HG03460 (cell line): Measurements from ENCODE around the gene USP9X.
A peak's percentile ranks its signal among the peaks of the same experiment; 100 is the strongest.
"Not testable (repeated sequence)": the region's sequence is repeated elsewhere in the genome, so short reads cannot be mapped to it uniquely, and the experiment has no call there.

Experiments
- ATAC-seq: cut with Tn5 transposase; IDR thresholded peaks from one replicate; pipeline ENCODE4 v1.9.1; 2021; ENCODE audit not compliant: unreplicated experiment

USP9X gene, protein sequence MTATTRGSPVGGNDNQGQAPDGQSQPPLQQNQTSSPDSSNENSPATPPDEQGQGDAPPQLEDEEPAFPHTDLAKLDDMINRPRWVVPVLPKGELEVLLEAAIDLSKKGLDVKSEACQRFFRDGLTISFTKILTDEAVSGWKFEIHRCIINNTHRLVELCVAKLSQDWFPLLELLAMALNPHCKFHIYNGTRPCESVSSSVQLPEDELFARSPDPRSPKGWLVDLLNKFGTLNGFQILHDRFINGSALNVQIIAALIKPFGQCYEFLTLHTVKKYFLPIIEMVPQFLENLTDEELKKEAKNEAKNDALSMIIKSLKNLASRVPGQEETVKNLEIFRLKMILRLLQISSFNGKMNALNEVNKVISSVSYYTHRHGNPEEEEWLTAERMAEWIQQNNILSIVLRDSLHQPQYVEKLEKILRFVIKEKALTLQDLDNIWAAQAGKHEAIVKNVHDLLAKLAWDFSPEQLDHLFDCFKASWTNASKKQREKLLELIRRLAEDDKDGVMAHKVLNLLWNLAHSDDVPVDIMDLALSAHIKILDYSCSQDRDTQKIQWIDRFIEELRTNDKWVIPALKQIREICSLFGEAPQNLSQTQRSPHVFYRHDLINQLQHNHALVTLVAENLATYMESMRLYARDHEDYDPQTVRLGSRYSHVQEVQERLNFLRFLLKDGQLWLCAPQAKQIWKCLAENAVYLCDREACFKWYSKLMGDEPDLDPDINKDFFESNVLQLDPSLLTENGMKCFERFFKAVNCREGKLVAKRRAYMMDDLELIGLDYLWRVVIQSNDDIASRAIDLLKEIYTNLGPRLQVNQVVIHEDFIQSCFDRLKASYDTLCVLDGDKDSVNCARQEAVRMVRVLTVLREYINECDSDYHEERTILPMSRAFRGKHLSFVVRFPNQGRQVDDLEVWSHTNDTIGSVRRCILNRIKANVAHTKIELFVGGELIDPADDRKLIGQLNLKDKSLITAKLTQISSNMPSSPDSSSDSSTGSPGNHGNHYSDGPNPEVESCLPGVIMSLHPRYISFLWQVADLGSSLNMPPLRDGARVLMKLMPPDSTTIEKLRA (N-terminal part only)

DNA sequence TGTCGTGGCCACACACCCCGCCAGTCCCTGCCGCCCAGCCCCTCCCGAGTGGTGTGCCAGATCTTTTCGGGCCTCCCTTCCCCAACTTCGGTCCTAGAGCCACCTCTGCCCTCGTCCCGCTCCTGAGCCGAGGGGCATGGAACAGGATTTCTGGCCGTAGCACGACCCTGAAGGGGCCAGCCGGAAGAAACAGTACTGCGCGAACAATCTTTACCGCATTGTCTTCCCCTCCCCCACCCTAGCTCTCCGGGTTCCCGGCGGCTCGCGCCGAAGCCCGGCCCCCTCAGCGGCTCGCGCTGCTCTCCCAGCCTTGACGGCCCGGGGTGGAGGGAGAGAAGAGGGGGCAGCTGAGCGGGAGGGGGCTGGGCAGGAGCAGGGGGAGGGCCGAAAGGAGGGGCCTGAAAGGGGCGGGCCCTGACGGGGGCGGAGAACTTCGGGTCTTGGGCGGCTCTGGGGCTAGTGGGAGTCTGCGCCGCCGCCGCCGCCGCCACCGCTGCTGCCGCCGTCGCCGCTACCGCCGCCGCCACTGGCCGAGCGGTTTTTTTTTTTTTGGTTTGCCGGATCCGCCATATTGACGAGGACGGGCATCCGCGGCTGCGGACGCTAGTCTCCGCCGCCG is at the start of gene USP9X:
TSS of gene USP9X (plus strand) at position 553 of the 619 bp plus-strand sequence. CDS start 38,184 bp downstream, outside the sequence.
- ATAC-seq = peak; percentile 52

DNA sequence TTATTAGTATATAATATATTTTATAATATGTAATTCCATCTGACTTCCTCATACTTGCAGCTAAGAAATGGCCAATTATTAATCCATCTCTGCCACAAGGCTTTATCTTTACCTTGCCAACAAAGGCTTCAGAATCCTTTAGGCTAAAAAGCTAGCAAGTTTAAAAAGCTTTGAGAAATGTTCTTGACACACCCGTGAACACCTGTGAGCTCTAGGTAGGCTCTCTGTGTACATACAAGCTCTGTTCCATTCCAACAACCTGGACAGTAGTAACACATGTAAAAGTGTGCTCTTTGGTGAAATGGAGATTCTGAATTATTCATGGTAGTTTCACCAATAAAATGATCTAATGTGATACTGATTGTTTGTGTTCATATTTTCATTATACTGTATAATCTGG is 49.7 kb upstream of the USP9X start:
- no peak for ATAC-seq

DNA sequence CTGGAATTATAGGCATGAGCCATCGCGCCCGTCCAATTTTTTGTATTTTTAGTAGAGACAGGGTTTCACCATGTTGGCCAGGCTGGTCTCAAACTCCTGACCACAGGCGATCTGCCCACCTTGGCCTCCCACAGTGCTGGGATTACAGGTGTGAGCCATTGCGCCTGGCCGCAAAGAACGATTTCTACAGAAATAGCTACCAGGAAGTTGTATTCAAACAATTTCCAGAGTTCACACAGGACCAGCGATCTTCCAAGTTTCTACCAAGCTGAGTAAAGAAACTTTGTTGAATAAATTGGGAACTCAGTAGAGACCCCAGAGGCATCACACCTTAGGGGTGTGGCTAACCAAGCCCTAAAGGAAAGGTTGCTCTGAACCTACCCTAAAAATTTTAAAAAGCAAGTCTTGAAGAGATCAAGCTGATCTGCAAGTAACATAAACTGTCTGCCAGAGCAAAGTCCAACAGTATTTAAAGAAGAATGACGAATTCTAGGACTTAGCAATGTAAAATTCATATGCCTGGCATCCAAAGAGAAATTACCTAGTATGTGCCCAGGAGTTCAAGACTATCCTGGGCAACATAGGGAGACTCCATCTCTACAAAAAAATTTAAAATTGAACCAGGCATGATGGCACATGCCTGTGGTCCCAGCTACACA is 48.4 kb upstream of the USP9X start:
- ATAC-seq = no peak

DNA sequence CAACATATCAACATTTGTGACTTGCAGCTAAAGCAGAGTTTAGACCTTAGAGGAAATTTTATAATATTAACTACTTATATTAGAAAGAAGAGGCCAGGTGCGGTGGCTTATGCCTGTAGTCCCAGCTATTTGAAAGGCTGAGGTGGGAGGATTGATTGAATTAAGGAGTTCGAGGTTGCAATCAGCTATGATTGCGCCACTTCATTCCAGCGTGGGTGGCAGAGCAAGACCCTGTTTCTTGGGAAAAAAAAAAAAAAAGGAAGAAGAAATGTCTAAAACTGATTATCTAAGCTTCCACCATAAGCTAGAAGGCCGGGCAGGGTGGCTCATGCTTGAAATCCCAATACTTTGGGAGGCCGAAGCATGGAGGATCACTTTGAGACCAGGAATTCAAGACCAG is 42.0 kb upstream of the USP9X start:
- no peak for ATAC-seq

DNA sequence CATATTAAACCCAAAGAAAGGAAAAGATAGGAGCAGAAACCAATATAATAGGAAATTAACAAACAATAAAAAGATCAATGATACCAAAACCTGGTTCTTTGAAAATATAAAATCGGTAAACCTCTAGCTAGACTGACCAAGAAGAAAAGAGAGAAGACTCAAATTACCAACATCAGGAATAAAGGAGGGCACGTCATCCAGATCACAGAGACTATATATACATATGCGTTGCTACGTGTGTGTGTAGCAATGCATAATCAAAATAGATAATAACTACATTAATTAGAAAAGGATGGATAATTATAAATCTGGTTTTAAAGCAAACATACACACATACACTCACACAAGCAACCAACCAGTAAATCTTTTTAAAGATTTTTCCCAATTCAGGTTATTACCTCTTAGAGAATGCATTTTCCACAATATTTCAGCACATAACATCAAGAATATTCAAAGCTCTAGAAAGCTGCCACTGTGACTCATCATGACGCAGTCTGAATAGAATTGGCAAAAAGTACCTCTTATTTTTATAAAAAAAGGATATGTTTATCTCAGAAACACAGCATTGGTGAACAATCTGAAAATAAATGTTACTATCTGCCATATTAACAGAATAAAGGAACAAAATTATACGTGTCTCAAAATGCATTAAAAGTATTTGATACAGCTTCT is 41.4 kb upstream of the USP9X start:
- no peak for ATAC-seq

DNA sequence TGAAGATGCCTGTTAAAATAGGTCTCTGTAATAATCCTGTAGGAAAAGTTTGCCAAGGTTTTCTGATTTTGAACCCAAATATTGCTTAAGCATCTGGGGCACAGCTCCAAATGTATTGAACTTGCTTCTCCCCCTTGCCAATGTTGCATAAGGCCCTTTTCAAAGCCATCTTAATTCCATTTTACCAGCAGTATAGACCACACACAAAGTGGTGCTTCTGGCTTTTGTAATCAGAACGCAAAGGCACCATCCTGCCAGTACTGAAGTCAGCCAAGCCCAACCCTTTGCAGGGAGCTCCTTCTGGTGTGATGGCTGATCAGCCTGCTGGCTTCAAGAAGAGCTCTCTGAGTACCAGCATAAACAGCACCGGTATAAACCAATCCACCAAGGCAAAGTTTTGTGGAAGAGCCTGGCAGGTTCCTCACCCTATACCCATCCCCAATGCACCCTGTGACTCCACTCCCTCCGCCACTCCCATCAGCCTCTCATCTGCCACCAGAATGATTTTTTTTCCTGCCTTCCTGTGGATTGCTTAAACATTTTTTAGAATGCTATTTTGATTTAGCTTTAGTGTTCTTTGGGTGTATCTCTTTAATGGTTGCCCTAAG is 39.2 kb upstream of the USP9X start:
- ATAC-seq = no peak

DNA sequence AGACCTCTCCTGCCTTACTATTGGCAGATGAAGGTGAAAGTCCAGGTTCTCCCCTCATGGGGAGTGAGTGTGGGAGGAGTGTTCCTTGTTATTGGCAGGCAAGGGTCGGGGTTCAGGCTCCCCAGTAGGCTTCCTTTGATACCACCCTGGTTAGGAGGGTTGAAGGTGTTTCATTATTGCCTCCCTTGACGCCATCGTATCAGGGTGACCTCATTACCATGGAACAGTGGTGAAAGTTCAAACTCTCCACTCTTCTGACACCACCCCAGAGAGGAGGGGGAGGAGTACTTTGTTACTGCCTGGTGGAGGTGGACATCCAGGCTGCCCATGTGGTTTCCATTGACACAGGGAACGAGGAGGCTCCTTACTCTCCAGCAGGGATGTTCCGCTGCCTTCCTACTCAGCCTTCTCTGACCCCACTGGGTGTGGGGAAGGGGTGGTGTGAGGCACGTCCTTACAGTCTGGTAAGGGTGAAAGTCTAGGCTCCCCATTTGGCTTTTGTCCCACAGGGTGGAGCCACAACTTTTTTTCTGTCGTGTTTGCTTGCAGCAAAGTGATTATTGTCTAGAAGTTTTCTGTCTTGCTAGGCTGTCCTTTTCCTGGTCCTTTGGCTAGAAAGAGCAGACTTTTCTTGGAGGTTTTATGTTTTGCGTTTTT is 37.2 kb upstream of the USP9X start:
- no peak for ATAC-seq

DNA sequence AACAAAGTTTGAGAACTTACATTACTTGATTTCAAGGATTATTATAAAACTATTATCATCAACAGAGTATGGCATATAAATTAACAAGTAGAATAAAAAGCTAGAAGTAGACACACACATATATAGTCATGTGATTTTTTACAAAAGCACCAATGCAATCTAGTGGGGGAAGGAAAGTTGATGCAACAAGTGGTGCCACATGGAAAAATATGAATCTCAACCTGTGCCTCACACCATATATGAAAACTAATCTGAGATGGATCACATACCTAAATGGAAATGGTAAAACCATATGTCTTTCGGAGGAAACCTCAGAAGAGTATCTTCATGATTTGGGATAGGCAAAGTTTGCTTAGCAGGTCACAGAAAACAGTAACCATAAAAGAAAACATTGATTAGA is 34.9 kb upstream of the USP9X start:
- no peak for ATAC-seq

DNA sequence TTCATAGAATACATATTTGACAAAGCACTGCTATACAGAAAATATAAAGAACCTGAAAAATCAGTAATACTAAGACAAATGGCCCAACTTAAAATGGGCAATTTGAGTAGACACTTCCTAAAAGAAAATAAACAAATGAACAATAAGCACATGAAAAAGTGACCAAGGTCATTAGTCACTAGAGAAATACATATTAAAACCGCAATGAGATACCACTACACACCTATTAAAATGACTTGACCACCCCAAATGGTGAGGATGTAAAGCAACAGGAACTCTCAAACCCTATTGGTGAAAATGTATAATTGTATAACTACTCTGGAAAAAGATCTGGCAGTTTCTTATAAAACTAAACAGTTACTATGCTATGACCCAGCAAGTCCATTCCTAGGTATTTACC is 34.0 kb upstream of the USP9X start:
- no peak for ATAC-seq

DNA sequence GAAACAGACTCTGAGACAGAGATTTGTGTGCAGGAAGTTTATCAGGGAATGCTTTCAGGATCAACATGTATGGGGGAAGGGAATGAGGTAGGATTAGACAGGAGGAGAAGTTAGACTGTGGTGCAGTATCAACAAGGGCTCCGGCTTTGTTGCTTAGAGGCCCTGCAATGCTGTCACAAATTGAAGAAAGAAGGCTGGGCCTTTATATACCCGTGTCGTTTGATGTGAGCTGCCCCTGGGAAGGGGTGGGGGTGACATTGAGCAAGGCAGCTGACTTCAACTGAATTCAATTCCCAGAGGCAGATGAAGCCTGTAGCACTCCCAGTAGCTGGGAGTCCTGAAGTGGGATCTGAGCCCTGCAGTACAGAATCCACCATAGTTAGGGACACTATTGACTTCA is 29.5 kb upstream of the USP9X start:
- ATAC-seq = no peak

DNA sequence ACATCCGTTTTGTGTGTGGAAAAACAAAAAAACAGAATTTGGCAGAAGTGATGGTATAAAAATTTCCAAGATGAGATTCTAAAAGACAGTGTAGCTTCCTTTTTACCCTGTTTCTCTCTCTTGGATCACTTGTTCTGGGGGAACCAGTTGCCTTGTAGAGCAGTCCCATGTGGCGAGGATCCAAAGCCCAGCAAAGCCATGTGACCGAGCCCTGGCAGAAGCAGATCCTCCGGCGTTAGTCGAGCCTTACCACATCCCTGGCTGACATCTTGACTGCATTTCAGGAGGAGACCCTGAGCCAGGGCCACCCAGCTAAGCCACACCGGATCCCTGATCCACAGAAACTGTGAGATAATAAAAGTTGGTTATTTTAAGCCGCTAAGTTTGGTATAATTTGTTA is 22.0 kb upstream of the USP9X start:
- not testable (repeated sequence) for ATAC-seq

DNA sequence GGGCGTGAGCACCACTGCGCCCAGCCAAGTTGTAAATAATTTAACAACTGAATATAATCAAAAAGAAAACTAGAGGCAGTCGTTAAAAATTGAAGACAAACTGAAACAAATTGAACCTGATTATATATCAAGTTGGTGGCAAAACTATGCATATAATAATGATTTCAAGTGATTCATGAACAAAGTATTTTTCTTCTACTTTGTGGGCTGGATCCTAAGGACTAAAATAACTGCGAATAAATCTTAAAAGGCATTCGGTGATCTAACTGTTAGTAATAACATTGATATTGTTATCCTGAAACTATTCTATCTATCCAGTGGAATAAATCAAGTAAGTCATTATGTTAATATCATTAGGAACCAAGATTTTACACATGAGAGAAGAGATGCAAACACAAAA is 21.2 kb upstream of the USP9X start:
- no peak for ATAC-seq

DNA sequence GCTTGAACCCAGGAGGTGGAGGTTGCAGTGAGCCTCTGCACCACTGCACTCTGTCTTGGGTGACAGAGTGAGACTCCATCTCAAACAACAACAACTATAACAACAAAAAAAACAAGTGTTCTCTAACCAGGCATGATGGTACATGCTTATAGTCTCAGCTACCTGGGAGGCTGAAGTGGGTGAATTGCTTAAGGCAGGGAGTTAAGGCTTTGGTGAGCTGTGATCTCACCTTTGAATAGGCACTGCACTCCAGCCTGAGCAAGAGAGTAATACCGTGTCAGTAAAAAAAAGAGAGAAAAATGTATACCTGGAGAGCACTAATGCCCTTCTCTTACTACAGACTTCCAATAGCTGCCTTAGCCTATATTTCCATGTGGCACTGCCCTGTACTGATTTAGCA is 18.9 kb upstream of the USP9X start:
- ATAC-seq = no peak

DNA sequence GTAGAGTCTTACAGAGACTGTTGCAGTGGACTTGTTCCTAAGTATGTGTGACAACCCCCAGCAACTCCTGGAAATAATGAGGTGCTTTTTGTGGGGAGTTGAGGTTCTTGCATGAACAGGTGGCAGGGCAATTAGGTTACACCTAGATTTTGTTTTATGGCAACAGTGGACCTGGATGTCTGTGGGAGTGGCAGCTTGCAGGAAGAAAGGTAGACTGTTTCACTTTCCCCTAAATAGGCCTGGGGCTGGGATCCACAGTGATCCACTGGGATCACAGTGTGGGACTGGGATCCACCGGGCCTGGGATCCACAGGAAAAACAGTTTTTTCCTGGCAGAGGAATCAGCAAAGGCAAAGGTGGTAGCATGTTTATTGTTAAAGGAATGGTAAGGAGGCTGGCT is 18.3 kb upstream of the USP9X start:
- no peak for ATAC-seq

DNA sequence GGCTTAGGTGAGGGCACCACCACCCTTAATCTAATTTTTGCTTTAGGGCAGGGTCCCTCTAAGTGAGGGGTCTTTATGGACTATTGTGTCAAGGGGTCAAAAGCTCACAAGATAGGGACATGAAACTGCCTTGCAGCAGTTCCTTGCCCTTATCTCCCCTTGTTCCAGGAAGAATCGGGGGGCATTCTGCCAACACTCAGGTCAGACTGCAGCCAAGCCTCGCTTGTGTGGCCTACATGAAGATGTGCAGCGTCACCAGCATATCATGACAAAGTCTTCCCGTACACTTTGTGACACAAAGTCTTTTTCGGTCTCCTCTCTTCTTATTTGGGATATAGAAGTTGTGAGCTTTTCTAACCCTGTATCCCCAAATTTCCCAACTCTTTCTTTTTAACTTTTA is 17.5 kb upstream of the USP9X start:
- ATAC-seq = no peak

DNA sequence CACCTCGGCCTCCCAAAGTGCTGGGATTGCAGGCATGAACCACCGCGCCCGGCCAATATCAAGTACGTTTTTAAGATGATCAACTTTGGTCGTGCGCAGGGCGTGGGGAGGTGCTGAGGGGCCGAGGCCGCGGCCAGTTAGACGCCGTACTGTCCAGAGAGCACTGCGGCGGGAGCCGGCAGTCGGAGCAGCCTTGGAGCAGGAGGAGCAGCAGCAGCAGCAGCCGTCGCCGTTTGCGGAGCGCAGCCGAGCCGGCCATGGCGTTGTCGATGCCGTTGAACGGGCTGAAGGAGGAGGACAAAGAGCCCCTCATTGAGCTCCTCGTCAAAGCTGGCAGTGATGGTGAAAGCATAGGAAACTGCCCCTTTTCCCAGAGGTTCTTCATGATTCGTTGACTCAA is 8.5 kb upstream of the USP9X start:
- no peak for ATAC-seq

DNA sequence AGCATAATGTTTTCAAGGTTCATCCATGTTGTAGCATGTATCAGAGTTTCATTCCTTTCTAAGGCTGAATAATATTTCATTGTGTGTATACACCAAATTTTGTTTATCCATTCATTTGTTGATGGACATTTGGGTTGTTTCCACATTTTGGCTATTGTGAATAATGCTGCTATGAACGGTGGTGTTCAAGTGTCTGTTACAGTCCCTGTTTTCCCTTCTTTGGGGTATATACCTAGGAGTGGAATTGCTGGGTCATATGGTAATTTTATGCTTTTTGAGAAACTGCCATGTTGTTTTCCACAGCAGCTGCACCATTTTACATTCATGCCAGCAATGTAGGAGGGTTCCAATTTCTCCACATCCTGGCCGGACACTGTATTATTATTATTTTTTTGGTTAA is 3.4 kb upstream of the USP9X start:
- no peak for ATAC-seq

DNA sequence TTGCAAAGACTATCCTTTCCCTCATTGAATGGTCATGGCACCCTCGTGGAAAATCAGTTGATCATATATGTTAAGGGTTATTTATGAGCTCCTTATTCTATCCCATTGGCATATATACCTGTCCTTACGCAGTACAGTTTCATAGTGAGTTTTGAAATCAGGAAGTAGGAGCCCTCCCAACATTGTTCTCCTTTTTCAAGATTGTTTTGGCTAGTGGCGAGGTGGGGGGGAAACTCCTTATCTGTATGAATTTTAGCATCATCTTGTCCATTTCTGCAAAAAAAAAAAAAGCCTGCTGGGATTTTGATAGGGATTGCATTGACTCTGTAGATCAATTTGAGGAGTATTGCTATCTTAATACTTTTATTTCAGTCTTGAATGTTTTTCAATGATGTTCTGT is 2.5 kb upstream of the USP9X start:
- no peak for ATAC-seq
